IMR-90 (cell line): ENCODE results near the gene OR6N2. TPM values are rescaled to one million over a fixed set of nuclear protein-coding genes. Genes with fewer than 3 reads are reported as not detected.

Experiments
- ATAC-seq: fragments of 200-7000 bp; cut with Tn5 transposase; 2 replicates; pipeline ENCODE4 v1.9.1; 2020; ENCODE audit warnings: low read depth, mild to moderate bottlenecking, moderate library complexity
- BruUV-seq: library from RNA; stranded (reverse); fragments of 400-500 nt; replicated peaks from 2 replicates; lab custom pipeline; 2021; lab: Mats Ljungman, UMichigan
- CTCF ChIA-PET: fragments of 300-600 bp; formaldehyde crosslinking; extraction: SDS; loops from one replicate; lab custom pipeline; 2021; ENCODE audit warnings: antibody characterized with exemption; lab: Yijun Ruan, JAX
- POLR2A ChIA-PET: fragments of 300-600 bp; sonication (Branson Sonifier 250); formaldehyde crosslinking; loops from one replicate; lab custom pipeline; 2022; ENCODE audit warnings: antibody characterized with exemption; ENCODE audit not compliant: unreplicated experiment; lab: Charles Lee
- DNase-seq: peaks from one replicate; pipeline ENCODE4 v3.0.0; 2013
- H2AFZ ChIP-seq: replicated peaks from 2 replicates; pipeline ENCODE3; 2013; ENCODE audit warnings: low read length, mild to moderate bottlenecking; ENCODE audit not compliant: poor library complexity
- H2AK5ac ChIP-seq: 2 replicates; pipeline ENCODE4 v1.6.1; 2013; ENCODE audit warnings: low read depth, low read length, inconsistent platforms
- H2AK9ac ChIP-seq: replicated peaks from 2 replicates; pipeline ENCODE3; 2013; ENCODE audit warnings: mild to moderate bottlenecking, low read depth, low read length, moderate library complexity; ENCODE audit not compliant: poor library complexity
- H2BK120ac ChIP-seq: 2 replicates; pipeline ENCODE4 v1.6.1; 2013; ENCODE audit warnings: low read depth, low read length, inconsistent platforms
- H2BK15ac ChIP-seq: 3 replicates; pipeline ENCODE4 v1.6.1; 2013; ENCODE audit warnings: low read depth, low read length, inconsistent platforms
- H2BK20ac ChIP-seq: 2 replicates; pipeline ENCODE4 v1.6.1; 2013; ENCODE audit warnings: low read depth, mild to moderate bottlenecking, inconsistent platforms, low read length, moderate library complexity
- H2BK5ac ChIP-seq: 2 replicates; pipeline ENCODE4 v1.6.1; 2013; ENCODE audit warnings: mild to moderate bottlenecking, low read depth, low read length, inconsistent platforms; ENCODE audit not compliant: poor library complexity, severe bottlenecking
- H3K14ac ChIP-seq: replicated peaks from 2 replicates; pipeline ENCODE4 v1.6.1; 2013; ENCODE audit warnings: low read depth, low read length, inconsistent platforms
- H3K18ac ChIP-seq: 2 replicates; pipeline ENCODE4 v1.6.1; 2013; ENCODE audit warnings: low read depth, low read length, control low read depth
- H3K23ac ChIP-seq: 2 replicates; pipeline ENCODE4 v1.6.1; 2013; ENCODE audit warnings: low read depth, low read length, inconsistent platforms
- H3K27ac ChIP-seq: 2 replicates; pipeline ENCODE4 v1.5.1; 2013; ENCODE audit warnings: mild to moderate bottlenecking, control low read depth, low read length; ENCODE audit not compliant: insufficient read depth
- H3K27me3 ChIP-seq: 2 replicates; pipeline ENCODE4 v1.6.1; 2013; ENCODE audit warnings: low read length; ENCODE audit not compliant: control insufficient read depth, insufficient read depth
- H3K36me3 ChIP-seq: 2 replicates; pipeline ENCODE4 v1.6.1; 2013; ENCODE audit warnings: low read length, mixed read lengths; ENCODE audit not compliant: control insufficient read depth, insufficient read depth
- H3K4ac ChIP-seq: 2 replicates; pipeline ENCODE4 v1.6.1; 2013; ENCODE audit warnings: low read depth, low read length, inconsistent platforms
- H3K4me1 ChIP-seq: 2 replicates; pipeline ENCODE4 v1.6.1; 2013; ENCODE audit warnings: low read length, mixed read lengths; ENCODE audit not compliant: control insufficient read depth, insufficient read depth
- H3K4me2 ChIP-seq: 2 replicates; pipeline ENCODE4 v1.6.1; 2013; ENCODE audit warnings: low read depth, mild to moderate bottlenecking, control low read depth, low read length, moderate library complexity
- H3K4me3 ChIP-seq: 2 replicates; pipeline ENCODE4 v1.5.1; 2013; ENCODE audit warnings: low read depth, mild to moderate bottlenecking, control low read depth, low read length, moderate library complexity; ENCODE audit not compliant: insufficient read depth
- H3K56ac ChIP-seq: 2 replicates; pipeline ENCODE4 v1.6.1; 2013; ENCODE audit warnings: low read length, inconsistent platforms; ENCODE audit not compliant: insufficient read depth; ENCODE audit errors: extremely low read depth
- H3K79me1 ChIP-seq, 2 experiments: 2 replicates each; pipeline ENCODE4 v1.6.1; 2013; ENCODE audit warnings: low read length in 2 of 2, inconsistent platforms in 1 of 2, low read depth in 1 of 2
- H3K9ac ChIP-seq: 2 replicates; pipeline ENCODE4 v1.6.1; 2013; ENCODE audit warnings: low read depth, low read length, control low read depth
- H3K9me1 ChIP-seq: 2 replicates; pipeline ENCODE4 v1.6.1; 2013; ENCODE audit warnings: low read length, inconsistent platforms; ENCODE audit not compliant: insufficient read depth
- H3K9me3 ChIP-seq: 2 replicates; pipeline ENCODE4 v1.6.1; 2013; ENCODE audit warnings: low read length; ENCODE audit not compliant: control insufficient read depth, insufficient read depth
- H4K20me1 ChIP-seq: 2 replicates; pipeline ENCODE4 v1.6.1; 2013; ENCODE audit warnings: low read length, inconsistent platforms; ENCODE audit not compliant: insufficient read depth
- H4K5ac ChIP-seq: 2 replicates; pipeline ENCODE4 v1.6.1; 2013; ENCODE audit warnings: mild to moderate bottlenecking, low read depth, low read length, control low read depth
- H4K8ac ChIP-seq, 2 experiments: 2 replicates each; pipeline ENCODE4 v1.6.1; 2013; ENCODE audit warnings: low read depth in 2 of 2, low read length in 2 of 2, control low read depth in 1 of 2, inconsistent platforms in 1 of 2
- H4K91ac ChIP-seq: 2 replicates; pipeline ENCODE4 v1.6.1; 2013; ENCODE audit warnings: low read depth, low read length, inconsistent platforms; ENCODE audit not compliant: insufficient read depth
- CHD1 ChIP-seq: IDR thresholded peaks from 2 replicates; pipeline ENCODE4 v1.6.1; 2012; ENCODE audit warnings: low read depth, low read length, improper control_type of control experiment
- FOS ChIP-seq: fragments of 150-350 bp; IDR thresholded peaks from 2 replicates; pipeline ENCODE4 v1.6.1; 2016; ENCODE audit warnings: low read depth, low read length
- NFE2L2 ChIP-seq: fragments of 150-350 bp; IDR thresholded peaks from 2 replicates; pipeline ENCODE4 v1.6.1; 2016; ENCODE audit warnings: low read depth, mild to moderate bottlenecking, low read length
- POLR2A ChIP-seq: IDR thresholded peaks from 2 replicates; pipeline ENCODE4 v1.6.1; 2012; ENCODE audit warnings: mild to moderate bottlenecking, low read depth, low read length
- RCOR1 ChIP-seq: IDR thresholded peaks from 2 replicates; pipeline ENCODE4 v1.6.1; 2012; ENCODE audit warnings: mild to moderate bottlenecking, low read length, improper control_type of control experiment; ENCODE audit not compliant: insufficient replicate concordance
- WGBS, 2 experiments: methylation state at CpG; one replicate each; pipeline versions ENCODE4 v1.1.5 to v1.1.7; 2013; ENCODE audit warnings: missing lambda C conversion rate in 2 of 2; ENCODE audit not compliant: insufficient read length in 1 of 2; ENCODE audit errors: extremely low coverage in 2 of 2; 5-methylcytosine and 5-hydroxymethylcytosine counted together
- dilution Hi-C: fragments of 300-500 bp; cut with HindIII; formaldehyde crosslinking; loops from one replicate; pipeline ENCODE4 v1.14.3; 2018; ENCODE audit warnings: low sequenced_read_pairs; ENCODE audit not compliant: unreplicated experiment
- in situ Hi-C: fragments of 300-500 bp; cut with MboI; formaldehyde crosslinking; loops from 3 replicates; pipeline ENCODE4 v1.14.3; 2019; ENCODE audit warnings: low sequenced_read_pairs, inconsistent platforms, mixed read lengths
- intact Hi-C: fragments of 100-400 bp; cut with micrococcal nuclease; formaldehyde crosslinking; loops from 2 replicates; pipeline ENCODE4 v1.10.0; 2022
- polyA plus RNA-seq, 3 experiments: library from polyadenylated mRNA; depleted of rRNA; stranded (reverse); fragments of >200 nt; gene quantifications; 2 replicates each; pipeline ENCODE4 v1.2.3, GENCODE V29; 2012; ENCODE audit warnings: low replicate concordance in 1 of 3
- total RNA-seq: library from RNA; depleted of rRNA; stranded (reverse); fragments of >200 nt; gene quantifications from 2 replicates; pipeline ENCODE4 v1.2.3, GENCODE V29; 2012

Gene OR6N2
- total and polyA plus RNA-seq, 2 of the 4 experiments (the other 2 are of a cell fraction): not detected

GRCh38 chr1:158818560-158818959 lies 37.6 kb upstream of the OR6N2 start:
- dilution Hi-C loops: no loop called here
- H3K9me3 ChIP-seq: no peaks in the 10 kb centered on the region
- no peaks in the 10 kb centered on the region for H3K27me3 ChIP-seq
- in situ Hi-C loops: no loop called here
- WGBS, 2 experiments: 80% methylated on average over 1 of the region's 1 CpG; no CpG with 5 or more reads in 1 of the 2 experiments
- BruUV-seq: no TSS peak
- H4K91ac ChIP-seq: no peak overlapping the region
- TF ChIP-seq POLR2A (no peak), NFE2L2 (no peak), FOS (no peak), CHD1 (no peak), RCOR1 (no peak)
- no peak overlapping the region for H2BK15ac ChIP-seq
- H3K79me1 ChIP-seq: no peaks in the 10 kb centered on the region
- no peak overlapping the region for H3K4me3 ChIP-seq
- no peak overlapping the region for H2AK5ac ChIP-seq
- no peak overlapping the region for H3K9ac ChIP-seq
- H3K23ac ChIP-seq: no peak overlapping the region
- ATAC-seq (no peak), DNase-seq (no peak)
- no peak overlapping the region for H4K8ac ChIP-seq
- no peak overlapping the region for H3K18ac ChIP-seq
- H3K9me1 ChIP-seq: no peaks in the 10 kb centered on the region
- no peak overlapping the region for H3K27ac ChIP-seq
- no peaks in the 10 kb centered on the region for H3K4me1 ChIP-seq
- no peak overlapping the region for H2AK9ac ChIP-seq
- H2BK120ac ChIP-seq: no peak overlapping the region
- no peak overlapping the region for H2AFZ ChIP-seq
- no peak overlapping the region for H2BK20ac ChIP-seq
- H2BK5ac ChIP-seq: no peak overlapping the region
- no peak overlapping the region for H3K4me2 ChIP-seq
- CTCF ChIA-PET: no interaction called here
- H3K14ac ChIP-seq: no peak overlapping the region
- POLR2A ChIA-PET: no interaction called here
- intact Hi-C loops: no loop called here
- no peak overlapping the region for H3K4ac ChIP-seq
- no peaks in the 10 kb centered on the region for H3K36me3 ChIP-seq
- no peak overlapping the region for H3K56ac ChIP-seq
- no peaks in the 10 kb centered on the region for H4K20me1 ChIP-seq
- no peak overlapping the region for H4K5ac ChIP-seq
